Vagina (tissue), 2 donors: ENCODE results near the gene DDX49. TPM values are rescaled to one million over a fixed set of nuclear protein-coding genes. Genes with fewer than 3 reads are reported as not detected.
A peak's percentile ranks its signal among the peaks of the same experiment; 100 is the strongest.

ENCODE experiments used
- DNase-seq, 2 donors: peaks; one replicate each; pipeline ENCODE4 v3.0.0-alpha.2; 2017; ENCODE audit errors: extremely low spot score in 2 of 2
- H3K27ac ChIP-seq: fragments of 200-600 bp; sonication (generic); one replicate; pipeline ENCODE4 v1.5.1; 2019
- H3K27me3 ChIP-seq: fragments of 200-600 bp; sonication (generic); one replicate; pipeline ENCODE4 v1.5.1; 2019
- H3K36me3 ChIP-seq, 2 donors: fragments of 200-600 bp; sonication (generic); one replicate each; pipeline ENCODE4 v1.5.1; 2017 to 2019
- H3K4me1 ChIP-seq: fragments of 200-600 bp; sonication (generic); one replicate; pipeline ENCODE4 v1.5.1; 2019
- H3K4me3 ChIP-seq, 2 donors: fragments of 200-600 bp; sonication (generic); 1 replicate in 1 of 2; 2 replicates in 1 of 2; pipeline ENCODE4 v1.5.1; 2016 to 2019
- H3K9me3 ChIP-seq: fragments of 200-600 bp; sonication (generic); one replicate; pipeline ENCODE4 v1.5.1; 2019
- CTCF ChIP-seq, 3 experiments: fragments of 450-650 bp in 2 of 3; fragments of 200-600 bp in 1 of 3; sonication (generic) in 1 of 3; IDR thresholded peaks; one replicate each; pipeline ENCODE4 v1.5.1; 2017 to 2019; ENCODE audit warnings: antibody characterized with exemption in 3 of 3, mild to moderate bottlenecking in 2 of 3, moderate library complexity in 2 of 3
- POLR2A ChIP-seq, 2 donors: fragments of 450-650 bp; IDR thresholded peaks; one replicate each; pipeline ENCODE4 v1.6.1; 2017; ENCODE audit warnings: antibody characterized with exemption in 2 of 2, mild to moderate bottlenecking in 2 of 2, moderate library complexity in 2 of 2
- POLR2AphosphoS5 ChIP-seq, 2 donors: sonication (generic); formaldehyde crosslinking; IDR thresholded peaks; one replicate each; pipeline ENCODE4 v1.9.0; 2017; ENCODE audit warnings: antibody characterized with exemption in 2 of 2, mild to moderate bottlenecking in 2 of 2, low read depth in 1 of 2; ENCODE audit not compliant: insufficient read depth in 1 of 2
- intact Hi-C: fragments of 100-400 bp; cut with DNase I; formaldehyde crosslinking; loops from one replicate; pipeline ENCODE4 v1.15.1; 2023
- total RNA-seq: library from RNA; depleted of rRNA; stranded (reverse); fragments of >200 nt; gene quantifications from one replicate; pipeline ENCODE4 v1.2.3, GENCODE V29; 2016

Gene DDX49
- total RNA-seq, 1 donor from 2014 or later, result 36.3 TPM

- Histone ChIP-seq H3K4me1 (peaks cover 12% of the 10 kb centered on the region), H3K27ac (no peak overlapping the region), H3K27me3 (peaks cover 5% of the 10 kb centered on the region), H3K4me3 (no peak overlapping the region), H3K9me3 (no peaks in the 10 kb centered on the region), H3K36me3 (no peaks in the 10 kb centered on the region)
- no peak for TF ChIP-seq CTCF (IDR thresholded peaks at IDR 0.05)
- no peak for TF ChIP-seq POLR2A (IDR thresholded peaks at IDR 0.05)
- TF ChIP-seq POLR2AphosphoS5 (IDR thresholded peaks at IDR 0.05; ENCODE audit: insufficient read depth in 1 of 2, low read depth in 1 of 2), result no peak
- intact Hi-C loops, result no loop called here
- no peak for DNase-seq
Observed at GRCh38 chr19:18889949-18890745, 29.4 kb upstream of the DDX49 start.

GRCh38 chr19:18893587-18894253 lies 25.8 kb upstream of the DDX49 start:
- H3K9me3 ChIP-seq, result no peaks in the 10 kb centered on the region
- H3K27ac ChIP-seq, result no peak overlapping the region
- TF ChIP-seq CTCF (IDR thresholded peaks at IDR 0.05) (no peak), POLR2AphosphoS5 (IDR thresholded peaks at IDR 0.05; ENCODE audit: insufficient read depth in 1 of 2, low read depth in 1 of 2) (no peak)
- intact Hi-C loops, result no loop called here
- peaks cover 24% of the 10 kb centered on the region for H3K4me1 ChIP-seq
- no peaks in the 10 kb centered on the region for H3K36me3 ChIP-seq
- H3K27me3 ChIP-seq, result peaks cover 5% of the 10 kb centered on the region
- H3K4me3 ChIP-seq, result no peak overlapping the region
- DNase-seq, result no peak

GRCh38 chr19:18894254-18895037 lies 25.1 kb upstream of the DDX49 start:
- intact Hi-C loops, result no loop called here
- no peaks in the 10 kb centered on the region for H3K9me3 ChIP-seq
- peaks cover 0 to 3% of the 10 kb centered on the region in 2 donors for H3K36me3 ChIP-seq
- H3K4me3 ChIP-seq, result peak overlapping the region; percentile 42 to 46
- DNase-seq, result no peak
- no peak for TF ChIP-seq POLR2AphosphoS5 (IDR thresholded peaks at IDR 0.05; ENCODE audit: insufficient read depth in 1 of 2, low read depth in 1 of 2)
- H3K27me3 ChIP-seq, result peaks cover 5% of the 10 kb centered on the region
- H3K4me1 ChIP-seq, result peaks cover 24% of the 10 kb centered on the region
- H3K27ac ChIP-seq, result no peak overlapping the region

- H3K27ac ChIP-seq, result no peak overlapping the region
- H3K4me1 ChIP-seq, result peaks cover 24% of the 10 kb centered on the region
- no peak for DNase-seq
- TF ChIP-seq POLR2AphosphoS5 (IDR thresholded peaks at IDR 0.05; ENCODE audit: insufficient read depth in 1 of 2, low read depth in 1 of 2) (no peak), POLR2A (IDR thresholded peaks at IDR 0.05) (no peak), CTCF (IDR thresholded peaks at IDR 0.05) (no peak)
- H3K4me3 ChIP-seq, result peak overlapping the region; percentile 42 to 46
- peaks cover 5% of the 10 kb centered on the region for H3K27me3 ChIP-seq
- intact Hi-C loops, result no loop called here
- no peaks in the 10 kb centered on the region for H3K9me3 ChIP-seq
- peaks cover 0 to 10% of the 10 kb centered on the region in 2 donors for H3K36me3 ChIP-seq
Observed at GRCh38 chr19:18895038-18895823, 24.3 kb upstream of the DDX49 start.
